GM12878 (cell line): ENCODE results near the gene LPIN3. TPM values are rescaled to one million over a fixed set of nuclear protein-coding genes. Genes with fewer than 3 reads are reported as not detected.

Experiments
- ATAC-seq: fragments of 200-7000 bp; cut with Tn5 transposase; 3 replicates; pipeline ENCODE4 v1.9.1; 2020; ENCODE audit warnings: mild to moderate bottlenecking, moderate library complexity
- BruUV-seq: library from RNA; stranded (reverse); fragments of 400-500 nt; replicated peaks from 2 replicates; lab custom pipeline; 2021; lab: Mats Ljungman, UMichigan
- CTCF ChIA-PET: fragments of 300-600 bp; sonication (Branson Sonifier 250); formaldehyde crosslinking; extraction: SDS; loops from one replicate; lab custom pipeline; 2021; ENCODE audit warnings: inconsistent platforms; lab: Yijun Ruan, JAX
- POLR2A ChIA-PET: fragments of 350-600 bp; formaldehyde crosslinking; extraction: SDS; loops from one replicate; lab custom pipeline; 2021; ENCODE audit warnings: inconsistent platforms; lab: Charles Lee
- RAD21 ChIA-PET: fragments of 300-600 bp; sonication (Branson Sonifier 250); formaldehyde crosslinking; loops from one replicate; lab custom pipeline; 2023; ENCODE audit warnings: antibody characterized with exemption; ENCODE audit not compliant: unreplicated experiment; lab: Charles Lee
- SMC1A ChIA-PET: fragments of 300-600 bp; sonication (Branson Sonifier 250); formaldehyde crosslinking; loops from one replicate; lab custom pipeline; 2023; ENCODE audit not compliant: unreplicated experiment, uncharacterized antibody; lab: Charles Lee
- DNase-seq: peaks from one replicate; pipeline ENCODE4 v3.0.0-alpha.2; 2011; ENCODE audit warnings: low read depth, low spot score
- FAIRE-seq: peaks from 3 replicates; lab custom pipeline; 2011; peaks lifted over from hg19 to GRCh38; lab: Jason Lieb, UNC
- H2AFZ ChIP-seq: 2 replicates; pipeline ENCODE4 v1.6.0; 2011; ENCODE audit warnings: low read depth, low read length, control low read depth; ENCODE audit not compliant: control insufficient read depth
- H3K27ac ChIP-seq: 2 replicates; pipeline ENCODE4 v1.5.1; 2011; ENCODE audit warnings: control low read depth; ENCODE audit not compliant: control insufficient read depth, insufficient read depth
- H3K27me3 ChIP-seq, 2 experiments: replicated peaks in 1 of 2; 2 replicates each; pipeline versions ENCODE4 v1.6.0 to v1.6.1; 2011; ENCODE audit warnings: low read length in 1 of 2; ENCODE audit not compliant: control insufficient read depth in 2 of 2, insufficient read depth in 2 of 2
- H3K36me3 ChIP-seq, 2 experiments: 2 replicates each; pipeline ENCODE4 v1.5.1; 2011; ENCODE audit warnings: low read length in 1 of 2; ENCODE audit not compliant: control insufficient read depth in 2 of 2, insufficient read depth in 2 of 2
- H3K4me1 ChIP-seq: 2 replicates; pipeline ENCODE4 v1.6.1; 2011; ENCODE audit warnings: mild to moderate bottlenecking, low read length, moderate library complexity, mixed read lengths; ENCODE audit not compliant: control insufficient read depth, insufficient read depth
- H3K4me2 ChIP-seq: 2 replicates; pipeline ENCODE4 v1.6.0; 2011; ENCODE audit warnings: control low read depth; ENCODE audit not compliant: control insufficient read depth, insufficient read depth
- H3K4me3 ChIP-seq: fragments of 200-600 bp; sonication (generic); 2 replicates; pipeline ENCODE4 v1.5.1; 2016
- H3K79me2 ChIP-seq: 2 replicates; pipeline ENCODE4 v1.6.0; 2011; ENCODE audit warnings: low read length; ENCODE audit not compliant: control insufficient read depth, insufficient read depth
- H3K9ac ChIP-seq: 2 replicates; pipeline ENCODE4 v1.8.0; 2011; ENCODE audit warnings: low read length, control low read depth, mixed read lengths; ENCODE audit not compliant: control insufficient read depth, insufficient read depth
- H3K9me3 ChIP-seq: replicated peaks from 3 replicates; pipeline ENCODE4 v1.5.1; 2011; ENCODE audit warnings: mild to moderate bottlenecking, low read length; ENCODE audit not compliant: control insufficient read depth, insufficient read depth
- H4K20me1 ChIP-seq: 2 replicates; pipeline ENCODE4 v1.6.0; 2011; ENCODE audit not compliant: control insufficient read depth, insufficient read depth
- ASH2L ChIP-seq: fragments of 300-600, 200-600 bp; sonication (generic); IDR thresholded peaks from 2 replicates; pipeline ENCODE4 v1.6.1; 2017; ENCODE audit warnings: low read depth, mild to moderate bottlenecking, borderline replicate concordance
- FOXK2 ChIP-seq: fragments of 450-650 bp; IDR thresholded peaks from 2 replicates; pipeline ENCODE4 v1.6.1; 2017; ENCODE audit warnings: mild to moderate bottlenecking, moderate library complexity
- NBN ChIP-seq: fragments of 450-650 bp; IDR thresholded peaks from 2 replicates; pipeline ENCODE4 v1.6.1; 2016
- POU2F2 ChIP-seq: IDR thresholded peaks from 3 replicates; pipeline ENCODE4 v1.6.1; 2011; ENCODE audit warnings: low read depth, mild to moderate bottlenecking, low read length, borderline replicate concordance
- RBBP5 ChIP-seq: fragments of 200-600 bp; sonication (generic); conservative IDR thresholded peaks from 2 replicates; pipeline ENCODE4 v1.6.1; 2016
- SIN3A ChIP-seq: IDR thresholded peaks from 2 replicates; pipeline ENCODE4 v1.6.1; 2012; ENCODE audit warnings: low read depth, low read length, improper control_type of control experiment
- SMC3 ChIP-seq: IDR thresholded peaks from 2 replicates; pipeline ENCODE4 v1.6.1; 2011; ENCODE audit warnings: low read length, improper control_type of control experiment, borderline replicate concordance
- TCF12 ChIP-seq: IDR thresholded peaks from 2 replicates; pipeline ENCODE4 v1.6.1; 2011; ENCODE audit warnings: low read depth, mild to moderate bottlenecking, low read length
- WGBS: methylation state at CpG from one replicate; pipeline ENCODE4 v1.1.6; 2016; ENCODE audit warnings: low lambda C conversion rate; ENCODE audit not compliant: insufficient replicate concordance, insufficient coverage; ENCODE audit errors: missing lambda C conversion rate; 5-methylcytosine and 5-hydroxymethylcytosine counted together
- in situ Hi-C: fragments of 300-500 bp; cut with MboI; formaldehyde crosslinking; loops from 9 replicates; pipeline ENCODE4 v1.14.3; 2018; ENCODE audit warnings: mixed read lengths
- intact Hi-C: fragments of 100-400 bp; cut with micrococcal nuclease; formaldehyde crosslinking; loops from one replicate; pipeline ENCODE4 v1.14.2; 2022; ENCODE audit not compliant: unreplicated experiment
- polyA plus RNA-seq, 11 experiments: library from polyadenylated mRNA; depleted of rRNA in 4 of 11; unstranded in 6 of 11; stranded (reverse) in 5 of 11; fragments of >200 nt; fragmentation: Nextera tagmentation in 4 of 11; fragmentation: Illumina TruSeq in 1 of 11; extraction: Ambion mirVana in 4 of 11; extraction: Trizol in 1 of 11; gene quantifications; 1 replicate in 1 of 11; 2 replicates in 10 of 11; pipeline versions ENCODE4 v1.2.1 to v1.2.3, GENCODE V29; 2011 to 2016; ENCODE audit warnings: inconsistent platforms in 2 of 11, missing spikeins in 2 of 11, low read depth in 1 of 11
- total RNA-seq, 4 experiments: library from RNA; depleted of rRNA in 3 of 4; stranded (reverse); fragments of >200 nt in 3 of 4; fragmentation: Illumina TruSeq in 1 of 4; extraction: Trizol in 1 of 4; gene quantifications; 2 replicates each; pipeline versions ENCODE4 v1.2.1 to v1.2.3, GENCODE V29; 2013 to 2021

Gene LPIN3
- total and polyA plus RNA-seq, 10 of the 15 experiments (the other 5 are each of a cell fraction or from before 2014, with no cell fraction given): 0.13 to 1.3 (median 0.51) TPM

DNA sequence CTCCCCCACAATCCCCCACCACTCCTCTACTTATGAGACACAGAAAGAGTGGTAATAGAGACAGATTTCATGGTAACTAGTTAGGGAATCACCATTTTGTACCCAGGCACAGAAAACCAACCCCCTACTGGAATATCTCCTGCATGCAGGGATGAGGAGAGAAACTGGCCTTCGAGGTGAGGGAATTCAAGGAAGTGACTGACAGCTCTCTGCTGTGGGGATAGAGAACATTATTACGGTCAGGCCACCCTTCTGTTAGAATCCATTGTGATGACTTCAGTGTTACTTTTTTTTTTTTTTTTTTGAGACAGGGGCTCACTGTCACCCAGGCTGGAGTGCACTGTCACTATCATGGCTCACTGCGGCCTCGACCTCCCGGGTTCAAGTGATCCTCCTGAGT lies 13.4 kb upstream of the LPIN3 start:
- no peak overlapping the region for H3K4me3 ChIP-seq
- BruUV-seq: no TSS peak
- POLR2A ChIA-PET: no interaction called here
- no peaks in the 10 kb centered on the region for H3K79me2 ChIP-seq
- CTCF ChIA-PET: interaction anchor here (1.3 kb wide), 1 partner anchor 94 kb away, joined by 5 read pairs; no protein-coding TSS in a partner anchor
- SMC1A ChIA-PET: interaction anchor here (1.5 to 1.7 kb wide), 2 partner anchors 23 to 192 kb away, joined by 3 to 4 read pairs; no protein-coding TSS in a partner anchor
- peaks cover 6% of the 10 kb centered on the region for H3K4me1 ChIP-seq
- H3K9me3 ChIP-seq: no peaks in the 10 kb centered on the region
- no peak for TF ChIP-seq ASH2L
- 0 out of 2 replicates have a peak, but pooled peaks have one; percentile 16 for TF ChIP-seq FOXK2
- no peak for TF ChIP-seq NBN
- no peak for TF ChIP-seq RBBP5
- no peak for TF ChIP-seq TCF12
- TF ChIP-seq POU2F2: no peak
- no peak for TF ChIP-seq SMC3
- no peak for TF ChIP-seq SIN3A
- TF ChIP-seq, all 136 proteins: peak for 1
- Histone ChIP-seq H3K4me2 (no peak overlapping the region), H3K9ac (no peak overlapping the region), H2AFZ (no peak overlapping the region), H4K20me1 (no peaks in the 10 kb centered on the region), H3K27ac (no peak overlapping the region), H3K36me3 (no peaks in the 10 kb centered on the region), H3K27me3 (no peaks in the 10 kb centered on the region)
- ATAC-seq (no peak), FAIRE-seq (no peak), DNase-seq (no peak)
- 72% methylated on average over 5 of the region's 5 CpGs for WGBS
- RAD21 ChIA-PET: interaction anchor here (0.7 to 0.9 kb wide), 2 partner anchors 9 to 70 kb away, joined by 3 to 4 read pairs; no protein-coding TSS in a partner anchor
- in situ Hi-C loops: no loop called here
- intact Hi-C loops: no loop called here
